ENCODE results near the gene BCAR3. TPM values are rescaled to one million over a fixed set of nuclear protein-coding genes. Genes with fewer than 3 reads are reported as not detected.

BCAR3 gene
- total and polyA plus RNA-seq, 2 experiments from 2014 or later: 22.6 to 23.7 TPM

- Histone ChIP-seq H3K9me3 (ENCODE audit: low read depth) (no peaks in the 10 kb centered on the region), H3K27me3 (no peaks in the 10 kb centered on the region), H3K4me2 (peak overlapping the region; percentile 9), H4K20me1 (ENCODE audit: insufficient read depth, poor library complexity, severe bottlenecking) (no peaks in the 10 kb centered on the region), H3K4me3 (no peak overlapping the region), H3K4me1 (ENCODE audit: insufficient read depth) (peaks cover 84% of the 10 kb centered on the region), H3K36me3 (replicated peaks; ENCODE audit: insufficient read depth, low read depth) (no peaks in the 10 kb centered on the region), H3K9me2 (replicated peaks; ENCODE audit: insufficient read depth) (no peaks in the 10 kb centered on the region), H3K79me2 (peaks cover 25% of the 10 kb centered on the region), H2AFZ (no peak overlapping the region), H3K27ac (peak overlapping the region; percentile 94)
- TF ChIP-seq CTCF (IDR thresholded peaks at IDR 0.05; ENCODE audit: poor library complexity): no peak
- no peak for TF ChIP-seq EZH2phosphoT487 (IDR thresholded peaks at IDR 0.05; ENCODE audit: low read depth, severe bottlenecking, unreplicated experiment)
- no peak for TF ChIP-seq EZH2 (IDR thresholded peaks at IDR 0.05; ENCODE audit: borderline replicate concordance)
- 87% methylated on average over 11 of the region's 11 CpGs for WGBS (ENCODE audit: low lambda C conversion rate, missing lambda C conversion rate)
- DNase-seq (ENCODE audit: low spot score): no peak
Observed at GRCh38 chr1:93578911-93579825, 102.5 kb downstream of the BCAR3 start.

GRCh38 chr1:93578433-93578830, 103.2 kb downstream of the BCAR3 start:
- Histone ChIP-seq H3K79me2 (peaks cover 24% of the 10 kb centered on the region), H3K27me3 (no peaks in the 10 kb centered on the region), H3K9me2 (replicated peaks; ENCODE audit: insufficient read depth) (no peaks in the 10 kb centered on the region), H3K4me2 (no peak overlapping the region), H3K9me3 (ENCODE audit: low read depth) (no peaks in the 10 kb centered on the region), H3K27ac (peak overlapping the region; percentile 94), H3K4me1 (ENCODE audit: insufficient read depth) (peaks cover 76% of the 10 kb centered on the region), H4K20me1 (ENCODE audit: insufficient read depth, poor library complexity, severe bottlenecking) (no peaks in the 10 kb centered on the region), H3K36me3 (replicated peaks; ENCODE audit: insufficient read depth, low read depth) (no peaks in the 10 kb centered on the region), H3K4me3 (no peak overlapping the region), H2AFZ (no peak overlapping the region)
- DNase-seq (ENCODE audit: low spot score): no peak
- TF ChIP-seq EZH2 (IDR thresholded peaks at IDR 0.05; ENCODE audit: borderline replicate concordance): no peak
- no peak for TF ChIP-seq CTCF (IDR thresholded peaks at IDR 0.05; ENCODE audit: poor library complexity)
- no peak for TF ChIP-seq EZH2phosphoT487 (IDR thresholded peaks at IDR 0.05; ENCODE audit: low read depth, severe bottlenecking, unreplicated experiment)
- WGBS (ENCODE audit: low lambda C conversion rate, missing lambda C conversion rate): 97% methylated on average over 6 of the region's 6 CpGs

GRCh38 chr1:93577536-93578432, 103.9 kb downstream of the BCAR3 start:
- DNase-seq (ENCODE audit: low spot score): no peak
- 79% methylated on average over 18 of the region's 18 CpGs for WGBS (ENCODE audit: low lambda C conversion rate, missing lambda C conversion rate)
- no peaks in the 10 kb centered on the region for H3K36me3 ChIP-seq (replicated peaks; ENCODE audit: insufficient read depth, low read depth)

More at GRCh38 chr1:93577536-93578432, 103.9 kb downstream of the BCAR3 start:
- Histone ChIP-seq H3K4me2 (no peak overlapping the region), H3K27ac (peak overlapping the region; percentile 71), H3K79me2 (peaks cover 19% of the 10 kb centered on the region), H3K9me3 (ENCODE audit: low read depth) (no peaks in the 10 kb centered on the region), H3K9me2 (replicated peaks; ENCODE audit: insufficient read depth) (no peaks in the 10 kb centered on the region), H3K4me3 (no peak overlapping the region), H2AFZ (no peak overlapping the region), H3K4me1 (ENCODE audit: insufficient read depth) (peaks cover 70% of the 10 kb centered on the region), H4K20me1 (ENCODE audit: insufficient read depth, poor library complexity, severe bottlenecking) (no peaks in the 10 kb centered on the region), H3K27me3 (no peaks in the 10 kb centered on the region)
- TF ChIP-seq EZH2phosphoT487 (IDR thresholded peaks at IDR 0.05; ENCODE audit: low read depth, severe bottlenecking, unreplicated experiment): no peak
- TF ChIP-seq CTCF (IDR thresholded peaks at IDR 0.05; ENCODE audit: poor library complexity): no peak
- no peak for TF ChIP-seq EZH2 (IDR thresholded peaks at IDR 0.05; ENCODE audit: borderline replicate concordance)
